ENCODE results near the gene AXDND1.

The AXDND1 gene, protein sequence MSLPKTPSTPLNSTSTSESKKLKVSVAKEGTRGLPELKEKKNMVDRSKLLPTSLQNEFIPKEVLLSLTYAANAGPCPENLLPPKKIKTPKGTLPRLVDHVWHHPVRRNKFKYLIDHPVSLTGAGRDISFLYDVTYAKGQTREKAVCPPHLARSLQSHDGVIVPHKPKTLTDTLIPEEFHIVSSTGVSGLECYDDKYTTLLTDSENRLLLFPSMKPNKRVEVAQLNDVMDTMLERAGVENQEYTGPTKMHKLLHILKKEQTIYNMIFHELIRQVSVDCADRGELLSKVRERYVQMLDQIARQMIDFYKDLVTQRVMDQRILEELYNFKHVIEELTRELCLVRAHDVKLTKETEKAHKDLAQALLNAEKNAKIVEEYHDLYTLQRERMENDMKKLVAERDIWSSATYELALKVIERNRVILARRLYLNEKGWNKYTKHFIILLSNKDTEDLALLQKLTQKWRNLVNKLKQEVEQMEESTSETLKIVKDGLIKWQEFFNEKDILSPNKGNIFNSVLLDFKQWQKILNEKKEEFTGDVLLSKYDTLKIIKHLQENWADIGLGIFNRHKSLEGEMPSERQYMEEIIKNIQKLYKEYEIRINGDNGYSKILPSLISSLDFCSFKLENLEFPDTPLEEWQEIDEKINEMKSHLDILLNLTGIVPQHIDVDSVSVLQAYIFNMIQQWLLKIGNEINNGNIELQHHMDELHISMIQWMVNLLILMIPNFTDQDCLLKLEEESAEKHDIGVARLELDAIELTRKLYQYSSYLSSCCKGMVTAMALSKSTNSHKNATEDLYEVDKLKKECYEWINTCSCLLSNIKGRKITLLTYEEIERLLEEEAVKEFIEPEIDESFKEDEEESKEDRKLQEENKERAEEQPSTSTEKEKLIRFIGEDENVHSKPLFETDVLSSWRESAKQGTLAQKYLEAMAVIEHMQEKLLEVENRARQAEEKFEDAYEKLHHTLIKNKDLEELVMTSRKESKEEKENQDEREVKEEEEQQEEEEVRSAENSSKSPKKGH

DNA sequence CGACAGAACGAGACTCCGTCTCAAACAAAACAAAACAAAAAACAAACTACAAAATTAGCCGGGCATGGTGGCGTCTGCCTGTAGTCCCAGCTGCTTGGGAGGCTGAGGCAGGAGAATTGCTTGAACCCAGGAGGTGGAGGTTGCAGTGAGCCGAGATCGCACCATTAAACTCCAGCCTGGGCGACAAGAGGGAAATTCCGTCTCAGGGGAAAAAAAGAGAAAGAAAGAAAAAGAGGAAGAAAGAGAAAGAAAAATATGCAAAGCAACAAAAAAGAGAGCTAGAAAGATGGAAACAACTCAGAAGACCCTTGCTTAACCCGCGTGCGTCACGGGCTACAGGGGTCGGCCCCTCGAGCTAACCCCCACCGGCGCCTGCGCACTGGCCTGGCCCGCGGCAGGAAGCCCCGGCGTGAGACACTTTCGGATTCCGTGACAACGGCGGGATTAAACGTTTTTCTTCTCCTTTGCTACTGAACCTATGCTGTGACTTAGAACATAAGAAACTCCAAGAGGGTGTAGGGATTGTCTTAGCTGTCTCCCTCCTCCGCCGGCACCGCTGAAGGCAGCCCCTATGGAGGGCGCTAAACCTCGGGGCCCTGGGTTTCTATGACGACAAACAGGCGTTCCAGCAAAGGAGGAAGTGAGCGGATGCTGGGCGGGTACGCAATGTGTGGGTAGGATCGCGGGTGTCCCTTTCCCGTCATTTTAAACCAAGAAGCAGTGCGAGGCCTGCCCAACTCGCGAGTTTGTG, at the start of gene AXDND1:
AXDND1 (plus strand) TSS at position 630 of the 751 bp plus-strand sequence. CDS start 539 bp downstream, outside the sequence.
- DNase-seq: peak; percentile 86 to 89
- TF ChIP-seq POLR2A (IDR thresholded peaks at IDR 0.05; ENCODE audit: low read length) (peak; percentile 61), GATA1 (IDR thresholded peaks at IDR 0.05; ENCODE audit: low read depth, low read length) (no peak)

DNA sequence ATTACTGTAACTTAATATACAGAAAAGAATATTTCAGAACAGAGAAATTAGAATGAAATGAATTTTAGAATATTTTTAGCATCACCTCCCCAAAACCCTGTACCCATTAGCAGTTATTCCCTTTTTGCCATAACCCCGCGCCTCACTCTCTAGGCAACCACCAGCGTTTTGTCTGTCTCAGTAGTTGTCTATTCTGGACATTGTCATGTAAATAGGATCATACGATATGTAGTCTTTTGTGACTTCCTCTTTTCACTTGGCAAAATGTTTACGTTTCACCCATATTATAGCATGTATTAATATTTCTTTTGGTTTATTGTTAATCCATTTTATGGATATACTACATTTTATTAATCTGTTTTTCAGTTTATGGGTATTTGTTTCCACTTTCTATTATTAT, 47.3 kb upstream of the AXDND1 start:
- DNase-seq: no peak
- TF ChIP-seq POLR2A (IDR thresholded peaks at IDR 0.05; ENCODE audit: low read length): no peak
- no peak for TF ChIP-seq GATA1 (IDR thresholded peaks at IDR 0.05; ENCODE audit: low read depth, low read length)

DNA sequence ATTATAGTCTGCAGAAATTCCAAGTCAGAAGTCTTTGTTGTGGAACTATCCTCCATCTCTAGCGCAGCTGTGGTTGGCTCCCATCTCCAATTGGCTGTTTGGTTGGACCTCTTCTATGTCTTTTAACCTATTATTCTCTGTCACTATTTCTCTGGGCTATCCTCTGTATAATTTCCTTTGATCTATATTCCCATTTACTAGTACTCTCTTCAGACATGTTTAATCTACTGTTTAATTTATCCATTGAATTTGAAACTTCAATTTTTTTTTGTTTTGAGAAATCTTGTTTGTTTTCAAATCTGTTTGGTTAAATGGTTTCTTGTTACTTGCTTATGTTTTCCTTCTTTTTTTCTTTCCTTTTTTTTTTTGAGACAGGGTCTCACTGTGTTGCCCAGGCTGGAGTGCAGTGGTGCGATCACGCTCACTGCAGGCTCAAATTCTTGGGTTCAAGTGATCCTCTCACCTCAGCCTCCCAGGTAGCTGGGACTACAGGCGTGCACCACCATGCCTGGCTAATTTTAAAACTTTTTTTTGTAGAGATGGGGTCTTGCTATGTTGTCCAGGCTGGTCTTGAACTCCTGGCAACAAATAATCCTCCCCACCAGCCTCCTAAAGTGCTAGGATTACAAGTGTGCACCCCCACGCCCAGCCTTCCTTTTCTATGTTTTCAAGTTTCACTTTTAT, 44.1 kb upstream of the AXDND1 start:
- TF ChIP-seq GATA1 (IDR thresholded peaks at IDR 0.05; ENCODE audit: low read depth, low read length) (no peak), POLR2A (IDR thresholded peaks at IDR 0.05; ENCODE audit: low read length) (no peak)
- DNase-seq: no peak

DNA sequence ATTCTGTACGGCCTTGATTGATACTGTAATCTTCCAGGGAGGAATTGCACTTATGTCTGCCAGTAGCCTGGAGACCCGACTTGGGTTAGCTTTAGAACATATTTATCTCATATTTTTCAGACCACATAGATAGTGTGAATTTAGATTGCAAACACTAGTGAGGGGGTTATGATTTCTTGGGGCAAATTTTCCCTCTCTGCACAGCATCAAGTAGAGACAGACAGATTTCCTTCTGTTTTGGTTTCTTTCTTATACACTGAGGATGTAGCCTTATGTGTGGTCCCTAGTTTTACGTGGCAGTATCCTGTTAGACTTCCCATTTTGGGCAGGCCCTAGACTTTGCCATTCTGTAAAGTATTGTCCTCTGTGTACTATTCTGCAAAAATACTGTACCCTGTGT, 43.2 kb upstream of the AXDND1 start:
- TF ChIP-seq GATA1 (IDR thresholded peaks at IDR 0.05; ENCODE audit: low read depth, low read length) (no peak), POLR2A (IDR thresholded peaks at IDR 0.05; ENCODE audit: low read length) (no peak)
- no peak for DNase-seq

DNA sequence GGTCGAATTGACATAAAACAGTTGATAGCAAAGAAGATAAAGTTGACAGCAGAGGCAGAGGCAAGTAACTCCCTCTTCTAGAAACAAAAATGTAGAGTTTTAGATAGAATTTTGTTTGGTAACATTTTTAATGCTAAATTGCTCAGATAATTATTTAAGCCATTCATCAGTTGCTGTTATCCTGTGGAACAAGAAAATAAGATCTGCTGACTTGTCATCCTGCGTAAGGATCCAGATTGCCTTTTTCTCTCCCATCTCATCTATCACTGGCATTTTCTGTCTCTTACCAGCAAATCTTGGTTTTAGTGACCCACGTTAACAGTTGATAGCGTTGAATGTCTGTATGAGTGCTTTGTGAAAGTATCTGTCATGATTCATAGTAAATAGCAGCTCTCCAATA, 42.3 kb upstream of the AXDND1 start:
- TF ChIP-seq GATA1 (IDR thresholded peaks at IDR 0.05; ENCODE audit: low read depth, low read length): no peak
- no peak for TF ChIP-seq POLR2A (IDR thresholded peaks at IDR 0.05; ENCODE audit: low read length)
- DNase-seq: no peak

DNA sequence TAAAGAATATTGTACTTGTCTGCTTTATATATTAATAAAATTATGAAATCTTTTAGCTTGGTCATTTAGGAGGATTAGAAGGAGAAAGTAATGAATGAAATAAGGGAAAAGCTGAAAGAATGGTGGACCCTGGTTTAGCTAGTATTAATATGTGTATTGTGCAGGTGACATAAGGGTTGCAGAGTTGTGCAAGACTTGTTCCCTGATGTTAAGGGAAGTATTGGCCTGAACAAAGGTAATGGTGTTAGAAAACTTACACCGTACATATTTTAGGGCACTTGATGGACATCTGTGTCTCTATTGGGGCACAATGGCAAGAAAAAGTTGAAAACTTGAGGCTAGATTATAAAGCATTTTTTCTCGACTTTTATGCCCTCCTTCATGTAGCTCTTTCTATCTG, 39.9 kb upstream of the AXDND1 start:
- no peak for DNase-seq

DNA sequence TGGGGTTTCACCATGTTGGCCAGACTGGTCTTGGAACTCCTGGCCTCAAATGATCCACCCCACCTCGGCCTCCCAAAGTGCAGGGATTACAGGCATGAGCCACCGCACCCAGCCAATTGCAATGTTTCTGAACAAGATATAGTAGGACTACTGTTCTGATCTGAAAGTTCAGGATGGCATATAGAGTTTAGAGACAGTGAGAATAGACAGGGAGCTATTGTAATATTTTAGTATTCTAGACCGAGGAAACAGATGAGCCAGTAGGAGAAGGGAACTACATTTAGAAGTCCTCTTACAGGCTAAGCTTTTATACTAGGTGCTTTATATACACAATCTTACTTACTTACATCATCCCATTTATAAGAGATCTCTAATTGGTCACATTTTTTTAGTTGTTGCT, 39.0 kb upstream of the AXDND1 start:
- no peak for DNase-seq
- TF ChIP-seq GATA1 (IDR thresholded peaks at IDR 0.05; ENCODE audit: low read depth, low read length) (no peak), POLR2A (IDR thresholded peaks at IDR 0.05; ENCODE audit: low read length) (no peak)

More for the DNA sequence above, 39.9 kb upstream of the AXDND1 start:
- no peak for TF ChIP-seq POLR2A (IDR thresholded peaks at IDR 0.05; ENCODE audit: low read length)

DNA sequence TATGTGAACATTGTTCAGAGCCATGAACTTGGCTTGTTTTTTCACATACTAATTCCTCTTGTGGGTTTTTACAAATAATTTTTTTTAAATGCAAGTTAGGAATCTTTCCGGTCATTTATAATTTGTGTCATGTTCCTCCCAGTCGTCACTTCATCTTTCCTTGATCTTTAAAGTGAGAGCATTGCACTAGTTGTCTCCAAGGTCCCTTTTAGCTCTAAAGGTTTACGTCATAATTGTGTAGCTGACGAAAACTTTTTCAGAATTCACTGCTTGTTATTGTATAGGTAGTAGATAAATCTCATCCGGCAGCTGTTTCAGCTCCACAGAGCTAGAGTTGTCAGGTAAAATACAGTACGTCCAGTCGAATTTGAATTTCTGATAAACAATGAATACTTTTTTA, 38.6 kb upstream of the AXDND1 start:
- no peak for DNase-seq
- no peak for TF ChIP-seq GATA1 (IDR thresholded peaks at IDR 0.05; ENCODE audit: low read depth, low read length)
- no peak for TF ChIP-seq POLR2A (IDR thresholded peaks at IDR 0.05; ENCODE audit: low read length)

DNA sequence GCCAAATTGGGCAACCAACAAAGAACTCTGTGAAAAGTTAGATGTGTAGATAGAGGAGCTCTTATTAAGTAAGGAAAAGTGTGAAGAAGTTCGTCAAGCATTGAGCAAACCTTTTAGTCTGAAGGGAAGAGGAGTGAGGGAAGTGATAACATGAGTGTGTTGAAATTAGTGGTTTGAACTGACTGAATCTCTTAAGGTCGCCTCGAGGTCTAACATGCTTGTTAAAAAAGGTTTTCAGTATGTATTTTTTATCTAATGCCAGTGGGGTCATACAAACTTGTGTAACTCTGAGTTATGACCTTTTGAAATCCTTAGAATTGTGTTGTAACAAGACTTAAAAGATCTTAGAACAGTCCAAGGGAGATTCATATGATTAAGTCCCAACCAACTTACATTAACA, 38.1 kb upstream of the AXDND1 start:
- no peak for DNase-seq
- TF ChIP-seq POLR2A (IDR thresholded peaks at IDR 0.05; ENCODE audit: low read length): no peak
- TF ChIP-seq GATA1 (IDR thresholded peaks at IDR 0.05; ENCODE audit: low read depth, low read length): no peak

DNA sequence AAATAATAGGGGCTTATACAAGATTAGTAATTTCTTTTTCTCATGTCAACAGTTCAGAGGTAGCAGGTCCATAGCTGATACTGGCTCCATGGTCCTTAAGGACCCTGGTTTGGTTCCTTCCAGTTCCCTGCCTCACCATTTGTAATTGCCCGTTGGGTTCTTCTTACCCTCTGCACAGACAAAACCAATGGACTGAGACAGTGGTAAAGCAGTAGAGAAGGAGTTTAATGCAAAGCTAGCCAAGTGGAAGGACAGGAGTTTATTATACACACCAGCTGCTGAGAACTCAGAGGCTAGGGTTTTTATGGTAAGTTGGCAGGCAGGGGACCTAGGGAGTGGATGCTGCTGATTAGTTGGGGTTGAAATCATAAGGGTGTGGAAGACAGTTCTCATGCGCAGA, 35.9 kb upstream of the AXDND1 start:
- DNase-seq: no peak
- no peak for TF ChIP-seq POLR2A (IDR thresholded peaks at IDR 0.05; ENCODE audit: low read length)
- no peak for TF ChIP-seq GATA1 (IDR thresholded peaks at IDR 0.05; ENCODE audit: low read depth, low read length)

DNA sequence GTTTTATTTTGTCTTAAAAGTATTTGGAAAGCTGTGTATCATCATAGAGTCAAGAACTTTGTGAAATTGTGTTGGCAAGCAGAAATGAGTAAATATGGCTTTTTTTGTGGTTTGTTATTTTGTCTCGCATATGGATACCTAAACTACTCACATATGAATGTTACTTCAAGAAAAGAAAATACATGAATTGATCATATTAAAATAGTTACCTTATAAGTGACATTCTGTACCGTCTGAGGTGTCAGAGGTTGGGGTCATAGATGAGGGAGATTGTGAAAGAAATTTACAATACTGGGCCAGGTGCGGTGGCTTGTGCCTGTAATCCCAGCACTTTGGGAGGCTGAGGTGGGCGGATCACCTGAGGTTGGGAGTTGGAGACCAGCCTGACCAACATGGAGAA, 31.3 kb upstream of the AXDND1 start:
- no peak for DNase-seq
- TF ChIP-seq POLR2A (IDR thresholded peaks at IDR 0.05; ENCODE audit: low read length) (no peak), GATA1 (IDR thresholded peaks at IDR 0.05; ENCODE audit: low read depth, low read length) (no peak)

DNA sequence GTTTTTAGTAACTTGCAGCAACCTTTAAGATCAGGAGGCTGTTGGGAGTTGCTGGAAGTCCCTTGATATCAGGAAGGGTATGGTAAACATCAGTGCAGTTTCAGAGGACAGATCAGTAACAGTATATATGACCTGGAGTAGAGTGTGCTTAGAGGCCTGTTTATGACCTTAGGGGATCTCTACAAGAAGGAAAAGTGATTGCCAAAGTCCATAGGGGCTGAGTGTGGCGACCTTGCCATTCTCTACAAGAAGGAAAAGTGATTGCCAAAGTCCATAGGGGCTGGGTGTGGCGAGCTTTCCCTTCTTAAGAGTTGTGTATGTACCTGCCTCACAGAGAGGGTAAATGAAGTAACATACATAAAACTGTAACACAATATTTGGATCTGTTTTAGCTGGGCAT, 28.5 kb upstream of the AXDND1 start:
- no peak for DNase-seq
- TF ChIP-seq POLR2A (IDR thresholded peaks at IDR 0.05; ENCODE audit: low read length): no peak
- no peak for TF ChIP-seq GATA1 (IDR thresholded peaks at IDR 0.05; ENCODE audit: low read depth, low read length)

DNA sequence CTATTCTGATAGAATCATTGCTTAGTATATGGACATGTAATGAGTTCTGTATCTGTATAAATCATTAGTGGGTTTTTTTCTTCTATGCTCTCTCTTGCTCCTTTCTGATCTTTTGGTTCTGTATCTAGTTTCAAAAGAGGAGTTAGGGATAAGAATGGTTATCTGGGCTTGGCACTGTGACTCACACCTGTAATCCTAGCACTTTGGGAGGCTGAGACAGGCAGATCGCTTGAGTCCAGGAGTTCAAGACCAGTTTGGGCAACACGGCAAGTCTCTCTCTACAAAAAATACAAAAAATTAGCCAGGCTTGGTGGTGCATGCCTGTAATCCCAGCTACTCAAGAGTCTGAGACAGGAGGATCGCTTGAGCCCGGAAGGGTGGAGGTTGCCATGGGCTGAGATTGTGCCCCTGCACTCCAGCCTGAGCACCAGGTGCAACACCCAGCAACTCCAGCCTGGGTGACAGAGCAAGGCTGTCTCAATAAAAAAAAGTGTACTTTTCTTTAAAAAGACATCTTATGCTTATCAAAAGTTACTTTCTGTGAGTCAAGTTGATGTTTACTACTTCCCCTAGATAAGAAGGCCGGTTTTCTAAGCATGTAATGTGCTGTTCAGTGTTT, 27.7 kb upstream of the AXDND1 start:
- DNase-seq: no peak
- TF ChIP-seq POLR2A (IDR thresholded peaks at IDR 0.05; ENCODE audit: low read length) (no peak), GATA1 (IDR thresholded peaks at IDR 0.05; ENCODE audit: low read depth, low read length) (no peak)

Measured in erythroblast (primary cell).